Mammary epithelial cell (primary cell): ENCODE results near the gene PPRC1.

Experiments
- EZH2 ChIP-seq: IDR thresholded peaks from 2 replicates; pipeline ENCODE4 v1.6.1; 2012; ENCODE audit warnings: low read length, inconsistent platforms, borderline replicate concordance
- TF ChIP-seq, protein P1 (sequence below), 2 donors: IDR thresholded peaks in 1 of 2; conservative IDR thresholded peaks in 1 of 2; 2 replicates each; pipeline ENCODE4 v1.5.1; 2011 to 2012; ENCODE audit warnings: inconsistent platforms in 2 of 2, low read length in 2 of 2, mild to moderate bottlenecking in 2 of 2, control low read depth in 1 of 2, low read depth in 1 of 2; ENCODE audit not compliant: insufficient read depth in 1 of 2; ENCODE audit errors: extremely low read depth in 1 of 2

GRCh38 chr10:102106998-102107397 lies 25.8 kb upstream of the PPRC1 start:
- TF ChIP-seq EZH2, result no peak
- TF ChIP-seq, protein P1, sequence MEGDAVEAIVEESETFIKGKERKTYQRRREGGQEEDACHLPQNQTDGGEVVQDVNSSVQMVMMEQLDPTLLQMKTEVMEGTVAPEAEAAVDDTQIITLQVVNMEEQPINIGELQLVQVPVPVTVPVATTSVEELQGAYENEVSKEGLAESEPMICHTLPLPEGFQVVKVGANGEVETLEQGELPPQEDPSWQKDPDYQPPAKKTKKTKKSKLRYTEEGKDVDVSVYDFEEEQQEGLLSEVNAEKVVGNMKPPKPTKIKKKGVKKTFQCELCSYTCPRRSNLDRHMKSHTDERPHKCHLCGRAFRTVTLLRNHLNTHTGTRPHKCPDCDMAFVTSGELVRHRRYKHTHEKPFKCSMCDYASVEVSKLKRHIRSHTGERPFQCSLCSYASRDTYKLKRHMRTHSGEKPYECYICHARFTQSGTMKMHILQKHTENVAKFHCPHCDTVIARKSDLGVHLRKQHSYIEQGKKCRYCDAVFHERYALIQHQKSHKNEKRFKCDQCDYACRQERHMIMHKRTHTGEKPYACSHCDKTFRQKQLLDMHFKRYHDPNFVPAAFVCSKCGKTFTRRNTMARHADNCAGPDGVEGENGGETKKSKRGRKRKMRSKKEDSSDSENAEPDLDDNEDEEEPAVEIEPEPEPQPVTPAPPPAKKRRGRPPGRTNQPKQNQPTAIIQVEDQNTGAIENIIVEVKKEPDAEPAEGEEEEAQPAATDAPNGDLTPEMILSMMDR (conservative IDR thresholded peaks at IDR 0.05 in 1 of 2, IDR thresholded peaks at IDR 0.05 in 1 of 2; ENCODE audit: extremely low read depth in 1 of 2, insufficient read depth in 1 of 2, low read depth in 1 of 2, low read length in 2 of 2), result no peak
